Pancreas (tissue), 10 donors: Measurements from ENCODE around the gene HOXB5. TPM values are rescaled to one million over a fixed set of nuclear protein-coding genes. Genes with fewer than 3 reads are reported as not detected.

ENCODE experiments used
- ATAC-seq, 4 donors: fragments of 200-7000 bp; cut with Tn5 transposase; one replicate each; pipeline versions ENCODE4 v1.8.0 to v1.9.1; 2020; ENCODE audit warnings: mild to moderate bottlenecking in 4 of 4, moderate library complexity in 4 of 4
- DNase-seq, 6 donors: peaks; one replicate each; pipeline ENCODE4 v3.0.0-alpha.2; 2020
- FAIRE-seq: peaks from 2 replicates; lab custom pipeline; 2012; peaks lifted over from hg19 to GRCh38; lab: Jason Lieb, UNC
- H3K27ac ChIP-seq, 4 donors: fragments of 200-600 bp; sonication (generic); 1 replicate in 3 of 4; 2 replicates in 1 of 4; pipeline versions ENCODE4 v1.5.0 to v1.8.0; 2020
- H3K27me3 ChIP-seq, 4 donors: fragments of 200-600 bp; one replicate each; pipeline ENCODE4 v1.8.0; 2021
- H3K36me3 ChIP-seq, 3 donors: fragments of 200-600 bp; sonication (generic) in 1 of 3; one replicate each; pipeline versions ENCODE4 v1.5.0 to v1.8.0; 2020 to 2021
- H3K4me1 ChIP-seq, 3 donors: fragments of 200-600 bp; one replicate each; pipeline ENCODE4 v1.8.0; 2021
- H3K4me3 ChIP-seq, 4 donors: fragments of 200-600 bp; sonication (generic) in 2 of 4; one replicate each; pipeline versions ENCODE4 v1.5.0 to v1.8.0; 2020 to 2021
- H3K9me3 ChIP-seq, 4 donors: fragments of 200-600 bp; one replicate each; pipeline ENCODE4 v1.8.0; 2021
- CTCF ChIP-seq, 4 donors: fragments of 200-600 bp; sonication (generic) in 3 of 4; IDR thresholded peaks; one replicate each; pipeline versions ENCODE4 v1.5.0 to v1.8.0; 2021; ENCODE audit warnings: antibody characterized with exemption in 4 of 4
- WGBS, 2 donors: extraction: QIAGEN DNeasy Blood & Tissue Kit; methylation state at CpG; one replicate each; pipeline ENCODE4 v1.1.7; 2013; 5-methylcytosine and 5-hydroxymethylcytosine counted together
- intact Hi-C, 3 donors: fragments of 100-400 bp; cut with DNase I; formaldehyde crosslinking; loops; one replicate each; pipeline versions ENCODE4 v1.11.1 to v1.14.2; 2022
- polyA plus RNA-seq, 2 donors: library from polyadenylated mRNA; stranded (reverse); fragments of 200-250 nt; gene quantifications; one replicate each; pipeline ENCODE4 v1.2.3, GENCODE V29; 2013
- total RNA-seq, 6 donors: library from RNA; stranded (reverse); fragmentation: NEBNext Ultra II Directional in 4 of 6; extraction: Animal tissue kit (Norgen Biotek cat#: 25700) in 4 of 6; gene quantifications; one replicate each; pipeline versions ENCODE4 v1.2.1 to v1.2.4, GENCODE V29; 2021 to 2023
- donor health status: healthy with polysubstance abuse.
- donor health status: DM: no; HTN: no; CAD: no; lungs with moderate emphysema.
- donor health status: DM: no; HTN: no; CAD: no.
- donor health status: control.
- donor health status: control.
- donor health status: Bipolar disorder and iron deficiency.
- donor health status: DM: yes; HTN: yes; CAD: no.
- donor health status: DM: no; HTN: no; CAD: no.
- donor health status: DM: no; HTN: no; CAD: no.
- donor health status: DM: yes; HTN: yes; CAD: no.

The HOXB5 gene
- total and polyA plus RNA-seq, 8 donors: 0.19 to 1.0 (median 0.38) TPM

- H3K4me3 ChIP-seq: peak overlapping the region; percentile 28 to 50 (median 32)
- FAIRE-seq: no peak
- peak in 2 of 6 donors; percentile 80 to 82 for DNase-seq
- H3K4me1 ChIP-seq: peaks cover 0 to 12% (median 0%) of the 10 kb centered on the region in 3 donors
- H3K27ac ChIP-seq: peak overlapping the region in 2 of 4 donors; percentile 1 to 48
- H3K9me3 ChIP-seq: no peaks in the 10 kb centered on the region
- intact Hi-C loops: loop anchor here in 1 of 3 donors (10.0 kb wide), 1 partner anchor 243 kb away; no protein-coding TSS in a partner anchor
- peaks cover 0 to 88% (median 8%) of the 10 kb centered on the region in 4 donors for H3K27me3 ChIP-seq
- WGBS, 2 donors: 2% methylated on average over 65 to 68 of the region's 68 CpGs
- H3K36me3 ChIP-seq: no peaks in the 10 kb centered on the region
- TF ChIP-seq CTCF (IDR thresholded peaks at IDR 0.05): no peak
- peak; percentile 28 to 53 (median 50) for ATAC-seq
These were observed 4.4 kb upstream of the HOXB5 start for GRCh38 chr17:48597778-48598631.

GRCh38 chr17:48597528-48597777 lies 3.9 kb upstream of the HOXB5 start:
- Histone ChIP-seq H3K27ac (peak overlapping the region in 2 of 4 donors; percentile 1 to 48), H3K4me3 (peak overlapping the region; percentile 28 to 50 (median 32)), H3K27me3 (peaks cover 0 to 87% (median 6%) of the 10 kb centered on the region in 4 donors), H3K9me3 (no peaks in the 10 kb centered on the region), H3K36me3 (no peaks in the 10 kb centered on the region), H3K4me1 (peaks cover 0 to 12% (median 0%) of the 10 kb centered on the region in 3 donors)
- 2 to 3% methylated on average over 16 of the region's 16 CpGs for WGBS, 2 donors
- DNase-seq: no peak
- no peak for ATAC-seq
- FAIRE-seq: no peak
- intact Hi-C loops: loop anchor here in 1 of 3 donors (10.0 kb wide), 1 partner anchor 243 kb away; no protein-coding TSS in a partner anchor
- no peak for TF ChIP-seq CTCF (IDR thresholded peaks at IDR 0.05)

GRCh38 chr17:48596735-48597527 lies 3.4 kb upstream of the HOXB5 start:
- no peak for TF ChIP-seq CTCF (IDR thresholded peaks at IDR 0.05)
- DNase-seq (peak in 1 of 6 donors; percentile 58), FAIRE-seq (no peak), ATAC-seq (no peak)
- WGBS, 2 donors: 7 to 9% methylated on average over 26 of the region's 26 CpGs
- Histone ChIP-seq H3K27ac (no peak overlapping the region), H3K4me3 (peak overlapping the region; percentile 28 to 50 (median 32)), H3K4me1 (peaks cover 0 to 12% (median 0%) of the 10 kb centered on the region in 3 donors), H3K27me3 (peaks cover 0 to 85% (median 6%) of the 10 kb centered on the region in 4 donors), H3K9me3 (no peaks in the 10 kb centered on the region), H3K36me3 (no peaks in the 10 kb centered on the region)
- intact Hi-C loops: loop anchor here in 1 of 3 donors (10.0 kb wide), 1 partner anchor 242 kb away; no protein-coding TSS in a partner anchor

GRCh38 chr17:48596000-48596734 lies 2.6 kb upstream of the HOXB5 start:
- Histone ChIP-seq H3K27ac (no peak overlapping the region), H3K4me1 (peaks cover 0 to 5% (median 0%) of the 10 kb centered on the region in 3 donors), H3K9me3 (no peaks in the 10 kb centered on the region), H3K4me3 (peak overlapping the region in 1 of 4 donors; percentile 17), H3K36me3 (no peaks in the 10 kb centered on the region), H3K27me3 (peaks cover 0 to 86% (median 7%) of the 10 kb centered on the region in 4 donors)
- no peak for DNase-seq
- WGBS, 2 donors: 7 to 8% methylated on average over 51 to 54 of the region's 54 CpGs
- no peak for TF ChIP-seq CTCF (IDR thresholded peaks at IDR 0.05)
- intact Hi-C loops: loop anchor here in 1 of 3 donors (10.0 kb wide), 1 partner anchor 241 kb away; no protein-coding TSS in a partner anchor
- FAIRE-seq: no peak
- ATAC-seq: no peak
